GM19238 (cell line): ENCODE results near the gene TNS4.

Experiments
- DNase-seq: peaks from one replicate; pipeline ENCODE4 v3.0.0; 2011; ENCODE audit warnings: low spot score; ENCODE audit not compliant: insufficient read length

Gene TNS4

GRCh38 chr17:40495140-40495539 is 6.3 kb downstream of the TNS4 start:
- DNase-seq: no peak

GRCh38 chr17:40493697-40494096 is 7.7 kb downstream of the TNS4 start:
- DNase-seq: no peak

- DNase-seq: no peak
These were observed 9.9 kb downstream of the TNS4 start for GRCh38 chr17:40491486-40491885.

DNA sequence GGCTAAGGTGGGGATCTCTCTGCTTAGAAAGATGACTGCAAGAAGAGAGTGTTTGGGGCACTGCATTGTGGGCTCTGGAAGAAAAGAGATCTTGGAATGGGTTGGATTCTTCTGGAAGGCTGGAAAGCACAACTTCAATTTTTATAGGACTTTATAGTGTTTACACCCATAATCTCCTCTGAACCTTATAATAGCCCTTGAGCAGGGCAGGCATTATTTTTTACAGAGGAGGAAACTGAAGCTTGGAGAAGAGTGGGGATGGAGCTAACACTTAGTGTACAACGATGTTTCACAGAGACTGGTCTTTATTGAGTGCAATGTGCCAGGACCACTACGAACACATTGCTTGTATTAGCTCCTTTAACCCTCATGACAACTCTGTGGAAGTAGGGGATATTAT is 10.4 kb downstream of the TNS4 start:
- no peak for DNase-seq

- DNase-seq: no peak
These were observed 11.1 kb downstream of the TNS4 start for GRCh38 chr17:40490289-40490853.

GRCh38 chr17:40487371-40488020 is 13.9 kb downstream of the TNS4 start:
- no peak for DNase-seq

- DNase-seq: no peak
These were observed 14.7 kb downstream of the TNS4 start for GRCh38 chr17:40486522-40487370.

- DNase-seq: no peak
These were observed 15.4 kb downstream of the TNS4 start for GRCh38 chr17:40485851-40486521.

GRCh38 chr17:40484973-40485530 is 16.4 kb downstream of the TNS4 start:
- DNase-seq: no peak

DNA sequence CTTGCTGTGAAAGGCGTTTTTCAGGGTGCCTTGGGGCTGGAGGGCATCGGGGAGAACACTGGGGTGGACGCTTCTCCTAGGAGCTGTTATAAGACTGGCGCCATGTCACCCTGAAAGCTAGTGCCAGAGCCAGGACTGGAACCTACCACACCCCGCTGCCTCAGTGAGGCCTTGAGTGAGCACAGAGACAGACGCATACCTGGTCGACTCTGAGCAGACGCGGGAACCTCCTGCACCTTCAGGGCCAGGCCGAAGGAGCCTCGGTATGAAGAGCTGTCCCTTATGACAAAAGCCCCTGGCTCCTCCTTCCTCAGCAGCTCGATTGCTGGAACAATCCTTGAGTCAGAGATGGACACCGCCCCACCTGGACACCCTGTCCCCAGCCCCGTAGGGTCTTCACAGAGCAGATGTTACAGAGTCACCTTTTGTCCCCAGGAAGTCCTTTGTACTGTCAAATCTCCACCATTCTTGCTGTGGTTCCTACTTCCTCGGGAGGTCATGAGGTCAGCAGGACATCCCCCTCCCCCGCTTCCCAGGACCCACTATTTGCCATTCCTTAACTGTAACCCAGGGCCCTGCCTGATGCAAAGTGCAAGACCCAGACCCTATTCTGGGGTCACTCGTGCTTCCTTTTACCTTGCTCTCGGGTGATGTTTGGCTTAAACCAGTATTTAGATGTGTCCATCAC is 17.0 kb downstream of the TNS4 start:
- no peak for DNase-seq

- DNase-seq: no peak
These were observed 17.7 kb downstream of the TNS4 start for GRCh38 chr17:40483679-40484078.

- DNase-seq: no peak
These were observed 18.7 kb downstream of the TNS4 start for GRCh38 chr17:40482722-40483121.

DNA sequence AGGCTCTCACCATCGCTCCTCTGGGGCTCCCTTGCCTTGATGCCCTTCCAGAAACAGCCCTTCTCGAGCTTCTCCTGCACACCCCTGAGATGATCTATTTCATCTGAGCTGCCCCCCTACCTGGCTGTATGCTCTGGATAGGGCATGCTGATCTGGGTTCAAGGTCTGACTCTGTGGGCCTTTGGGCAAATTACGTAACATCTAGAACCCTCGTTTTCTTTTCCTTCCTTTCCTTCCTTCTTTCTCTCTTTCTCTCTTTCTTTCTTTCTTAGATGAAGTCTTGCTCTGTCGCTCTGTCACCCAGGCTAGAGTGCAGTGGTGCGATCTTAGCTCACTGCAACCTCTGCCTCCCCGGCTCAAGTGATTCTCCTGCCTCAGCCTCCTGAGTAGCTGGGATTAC is 20.3 kb downstream of the TNS4 start:
- DNase-seq: no peak

- DNase-seq: no peak
These were observed 20.9 kb downstream of the TNS4 start for GRCh38 chr17:40480501-40481003.

DNA sequence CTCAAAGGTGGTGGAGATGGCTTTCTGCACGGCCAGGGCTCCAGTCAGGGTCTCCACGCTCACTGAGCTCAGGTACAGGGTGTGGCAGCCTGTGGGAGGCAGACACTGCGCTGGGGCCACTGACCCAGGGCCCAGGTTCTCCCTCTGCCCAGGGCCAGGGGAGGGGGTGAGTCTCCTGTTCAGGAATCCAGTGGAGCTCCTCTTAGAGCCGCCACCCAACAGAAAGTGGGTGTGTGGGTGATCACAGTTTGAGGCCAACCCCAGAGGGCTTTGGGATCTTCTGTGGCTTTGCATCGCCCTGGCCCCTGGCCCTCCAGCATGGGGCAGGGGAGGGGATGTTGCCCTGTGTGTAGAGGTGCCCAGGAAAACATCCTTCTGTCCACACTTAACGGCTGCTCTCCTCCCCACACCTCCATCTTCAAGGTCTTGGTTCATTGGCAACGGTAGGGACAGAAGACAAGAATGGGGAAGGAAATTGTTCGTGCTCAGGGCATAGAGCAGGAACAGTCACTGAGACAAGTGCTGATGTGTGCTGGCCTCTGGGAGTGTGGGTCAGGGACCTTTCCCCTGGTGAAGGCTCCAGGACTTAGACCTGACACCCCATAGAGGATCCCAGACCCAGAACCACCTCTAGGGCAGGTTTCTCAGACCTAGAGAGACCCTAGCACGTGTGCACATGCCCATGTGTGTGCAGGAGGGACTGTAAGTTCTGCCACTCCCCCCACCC is 21.5 kb downstream of the TNS4 start:
- no peak for DNase-seq

DNA sequence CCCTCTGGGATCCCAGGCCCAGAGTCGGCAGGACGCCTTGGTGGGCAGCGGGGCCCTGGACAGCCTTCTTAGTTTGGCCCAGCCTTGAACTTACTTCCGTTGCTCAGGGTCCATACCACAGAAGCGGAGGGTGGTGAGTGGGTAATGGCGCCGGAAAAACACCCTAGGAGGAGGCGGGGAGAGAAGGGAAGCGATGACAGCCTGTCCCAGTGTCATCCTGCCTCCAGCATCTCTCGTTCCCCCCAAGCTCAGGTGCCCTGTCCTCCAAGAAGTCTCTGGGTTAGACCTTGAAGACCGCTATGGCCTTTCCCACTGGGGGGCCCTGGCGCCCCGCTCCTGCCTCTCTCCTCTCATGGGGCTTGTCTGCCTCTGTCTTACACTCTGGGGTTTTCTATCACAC is 22.9 kb downstream of the TNS4 start:
- no peak for DNase-seq

DNA sequence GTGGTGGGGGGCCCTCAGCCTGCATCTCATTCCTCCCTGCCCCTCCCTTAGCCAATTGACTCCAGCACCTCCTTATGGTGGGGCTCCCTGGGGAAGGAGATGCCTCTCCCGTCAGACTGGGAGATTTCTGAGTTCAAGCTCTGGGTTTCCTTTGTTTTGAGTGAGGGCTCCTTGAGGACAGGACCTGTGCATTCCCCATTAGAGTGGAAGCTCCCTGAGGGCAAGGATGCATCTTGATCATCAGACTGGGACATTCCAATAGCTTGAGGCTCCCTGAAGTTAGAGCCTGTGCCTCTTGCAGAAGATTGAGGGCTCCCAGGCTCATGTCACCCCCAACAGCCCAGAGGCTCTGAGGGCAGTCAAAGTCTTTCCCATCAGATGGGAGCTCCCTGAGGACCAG is 23.6 kb downstream of the TNS4 start:
- DNase-seq: no peak

DNA sequence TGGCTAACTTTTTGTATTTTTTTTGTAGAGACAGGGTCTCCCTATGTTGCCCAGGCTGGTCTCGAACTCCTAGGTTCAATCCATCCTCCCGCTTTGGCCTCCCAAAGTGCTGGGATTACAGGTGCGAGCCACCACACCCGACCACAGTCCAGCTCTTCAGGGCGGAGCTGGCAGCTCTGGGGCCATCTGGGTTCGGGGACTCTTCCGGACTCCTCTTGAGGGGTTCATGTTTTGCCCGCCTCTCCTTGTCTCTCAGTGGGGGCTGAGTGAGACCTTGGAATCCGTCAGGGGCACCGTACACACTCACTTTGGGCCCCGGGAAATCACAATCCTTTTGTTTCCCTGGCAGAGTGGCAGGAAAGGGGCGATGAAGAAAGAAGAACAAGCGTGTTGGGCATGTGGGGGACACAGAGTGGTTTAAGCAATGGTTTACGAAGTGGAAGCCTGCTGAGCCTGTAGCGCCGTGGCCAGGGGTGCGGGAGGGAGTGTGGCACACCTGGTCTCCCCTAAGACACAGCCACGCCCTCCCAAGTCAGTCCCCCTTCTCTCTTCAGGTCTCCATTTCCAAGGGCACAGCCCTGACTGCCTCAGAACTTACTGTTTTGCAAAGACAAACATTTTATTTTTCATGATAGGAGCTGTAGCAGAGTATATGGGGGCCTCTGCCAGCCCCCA is 26.1 kb downstream of the TNS4 start:
- DNase-seq: no peak

DNA sequence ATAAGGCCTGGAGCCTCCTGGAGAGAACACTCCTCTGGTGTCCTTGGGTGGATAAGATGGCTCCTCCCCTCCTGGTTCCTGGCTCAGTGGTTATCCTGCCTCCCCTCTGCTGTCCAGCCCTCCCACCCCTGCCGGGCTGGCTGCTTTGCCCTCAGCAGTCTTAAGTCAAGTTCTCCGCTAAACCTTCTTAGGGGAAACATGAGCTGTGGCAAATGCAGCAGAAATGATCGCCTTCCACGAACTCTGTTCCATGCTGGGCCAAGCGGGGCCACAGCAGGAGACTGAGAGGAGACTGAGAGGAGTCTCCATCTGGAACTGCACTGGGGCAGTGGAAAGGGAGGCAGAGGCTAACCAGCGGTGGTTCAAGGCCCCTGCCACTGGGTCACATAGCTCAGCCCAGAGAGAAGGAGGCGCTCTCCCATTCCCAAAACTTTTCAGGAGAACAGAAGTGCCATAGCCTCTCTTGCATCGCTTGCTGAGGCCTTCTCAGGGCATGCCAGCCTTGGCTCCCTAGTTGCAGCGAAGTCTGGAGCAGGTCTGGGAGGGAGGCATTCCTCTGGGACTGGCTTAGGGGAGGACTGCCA is 26.9 kb downstream of the TNS4 start:
- no peak for DNase-seq
